Neural crest cell (in vitro differentiated cells): ENCODE results near the gene ARHGEF4. TPM values are rescaled to one million over a fixed set of nuclear protein-coding genes. Genes with fewer than 3 reads are reported as not detected.

Experiments used
- DNase-seq: peaks from one replicate; pipeline ENCODE4 v3.0.0; 2021; ENCODE audit warnings: low read depth, mixed read lengths, low spot score
- H3K27ac Mint-ChIP-seq: one replicate; pipeline ENCODE4 v1.8.0; 2021; ENCODE audit warnings: mild to moderate bottlenecking, mixed read lengths; ENCODE audit not compliant: unreplicated experiment
- H3K27me3 Mint-ChIP-seq: 2 replicates; pipeline ENCODE4 v1.8.0; 2021; ENCODE audit warnings: low read depth, mild to moderate bottlenecking, mixed read lengths
- H3K36me3 Mint-ChIP-seq: 2 replicates; pipeline ENCODE4 v1.8.0; 2021; ENCODE audit warnings: low read depth, mild to moderate bottlenecking, mixed read lengths
- H3K4me1 Mint-ChIP-seq: 2 replicates; pipeline ENCODE4 v1.8.0; 2021; ENCODE audit warnings: mixed read lengths
- H3K4me3 Mint-ChIP-seq: one replicate; pipeline ENCODE4 v1.8.0; 2021; ENCODE audit warnings: mild to moderate bottlenecking, mixed read lengths
- H3K9me3 Mint-ChIP-seq: 2 replicates; pipeline ENCODE4 v1.8.0; 2021; ENCODE audit warnings: mixed read lengths
- CTCF ChIP-seq: fragments of 200-600 bp; sonication (generic); conservative IDR thresholded peaks from 2 replicates; pipeline ENCODE4 v1.5.0; 2021; ENCODE audit warnings: antibody characterized with exemption, mild to moderate bottlenecking
- long read RNA-seq: library from polyadenylated mRNA; unstranded; transcript quantifications from one replicate; pipeline ENCODE4 v2.0.0, GENCODE V29; 2020
- total RNA-seq: library from RNA; stranded (reverse); gene quantifications from 2 replicates; pipeline ENCODE4 v1.2.1, GENCODE V29; 2021

Gene ARHGEF4
- 20.0 and 22.1 TPM in 2 replicates for total RNA-seq
- long read RNA-seq, partial matches to known transcripts: 2 of 3 reads
- long read RNA-seq, other reads (novel, unspliced or antisense): 1 of 3 reads

DNA sequence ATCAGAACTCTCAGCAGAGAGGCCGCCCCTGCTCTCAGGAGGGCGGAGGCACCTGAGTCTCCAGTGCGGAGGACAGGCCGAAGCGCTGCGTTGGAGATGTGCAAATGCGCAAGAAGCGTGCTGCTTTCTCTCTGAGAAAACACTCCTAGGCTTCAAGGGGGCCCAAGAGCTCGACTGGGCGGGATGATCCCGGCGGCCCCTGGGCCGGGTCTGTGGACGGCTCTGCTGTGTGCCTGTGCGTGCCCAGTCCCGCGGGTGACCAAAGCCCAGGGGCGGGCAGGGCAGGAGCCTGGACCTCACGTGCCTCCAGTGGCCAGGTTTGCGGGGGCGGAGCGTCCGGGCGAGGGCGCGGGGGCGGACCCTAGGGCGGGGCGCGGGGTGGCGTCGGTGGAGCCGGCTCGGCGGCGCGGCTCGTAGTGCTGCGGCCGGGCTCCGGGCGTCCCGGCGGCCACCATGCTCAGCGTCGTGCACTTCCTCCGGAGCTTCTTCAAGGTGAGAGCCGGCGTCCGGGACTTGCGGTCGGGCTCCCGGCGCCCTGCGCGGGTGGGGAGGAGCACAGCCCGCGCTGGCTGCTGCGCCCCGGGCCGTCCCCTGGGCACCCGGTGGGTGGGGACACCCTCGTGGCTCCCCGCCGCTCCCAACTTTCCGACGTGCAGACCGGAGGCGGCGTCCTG lies at the start of gene ARHGEF4:
TSS of gene ARHGEF4 (plus strand) at position 414 of the 674 bp plus-strand sequence. CDS start at position 454, 40 bp downstream.
- H3K27me3 Mint-ChIP-seq: peaks cover 42% of the 10 kb centered on the region
- peak; percentile 58 for DNase-seq
- peak within 1 kb of the TSS; percentile 57 for H3K4me3 Mint-ChIP-seq

GRCh38 chr2:130787841-130788240 lies 48.9 kb upstream of the ARHGEF4 start:
- no peaks in the 10 kb centered on the region for H3K4me1 Mint-ChIP-seq
- no peaks in the 10 kb centered on the region for H3K36me3 Mint-ChIP-seq
- DNase-seq: no peak

More for the DNA sequence above, at the start of gene ARHGEF4:
- peaks cover 23% of the 10 kb centered on the region for H3K4me1 Mint-ChIP-seq
- H3K9me3 Mint-ChIP-seq: no peaks in the 10 kb centered on the region
- no peak for TF ChIP-seq CTCF
- H3K27ac Mint-ChIP-seq: no peak within 1 kb of the TSS
- H3K36me3 Mint-ChIP-seq: no peaks in the 10 kb centered on the region

DNA sequence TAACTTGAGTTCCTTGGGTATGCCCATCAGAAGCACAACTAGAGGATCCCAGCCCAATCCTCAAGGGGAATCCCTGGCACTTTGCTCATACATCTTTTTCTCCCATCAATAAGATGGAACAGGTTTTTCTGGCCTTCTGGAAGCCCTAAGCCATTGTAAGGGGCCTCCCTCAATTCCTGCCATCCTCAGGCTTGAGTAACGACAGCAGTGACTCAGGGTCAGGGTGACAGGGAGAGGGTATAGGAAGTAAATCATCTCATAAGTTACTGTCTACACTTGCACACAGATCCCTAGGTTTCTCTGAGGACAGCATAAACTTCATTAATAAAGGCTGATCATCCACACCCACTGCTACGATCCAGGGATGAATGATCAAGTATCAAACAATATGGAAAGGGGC lies 46.4 kb upstream of the ARHGEF4 start:
- no peak for DNase-seq
- H3K36me3 Mint-ChIP-seq: no peaks in the 10 kb centered on the region
- TF ChIP-seq CTCF: no peak
- H3K27me3 Mint-ChIP-seq: peaks cover 5% of the 10 kb centered on the region
- H3K9me3 Mint-ChIP-seq: no peaks in the 10 kb centered on the region
- H3K4me3 Mint-ChIP-seq: no peak overlapping the region
- H3K27ac Mint-ChIP-seq: no peak overlapping the region
- H3K4me1 Mint-ChIP-seq: no peaks in the 10 kb centered on the region

More at GRCh38 chr2:130787841-130788240, 48.9 kb upstream of the ARHGEF4 start:
- no peaks in the 10 kb centered on the region for H3K9me3 Mint-ChIP-seq
- H3K4me3 Mint-ChIP-seq: no peak overlapping the region
- peaks cover 3% of the 10 kb centered on the region for H3K27me3 Mint-ChIP-seq
- H3K27ac Mint-ChIP-seq: no peak overlapping the region
- no peak for TF ChIP-seq CTCF

DNA sequence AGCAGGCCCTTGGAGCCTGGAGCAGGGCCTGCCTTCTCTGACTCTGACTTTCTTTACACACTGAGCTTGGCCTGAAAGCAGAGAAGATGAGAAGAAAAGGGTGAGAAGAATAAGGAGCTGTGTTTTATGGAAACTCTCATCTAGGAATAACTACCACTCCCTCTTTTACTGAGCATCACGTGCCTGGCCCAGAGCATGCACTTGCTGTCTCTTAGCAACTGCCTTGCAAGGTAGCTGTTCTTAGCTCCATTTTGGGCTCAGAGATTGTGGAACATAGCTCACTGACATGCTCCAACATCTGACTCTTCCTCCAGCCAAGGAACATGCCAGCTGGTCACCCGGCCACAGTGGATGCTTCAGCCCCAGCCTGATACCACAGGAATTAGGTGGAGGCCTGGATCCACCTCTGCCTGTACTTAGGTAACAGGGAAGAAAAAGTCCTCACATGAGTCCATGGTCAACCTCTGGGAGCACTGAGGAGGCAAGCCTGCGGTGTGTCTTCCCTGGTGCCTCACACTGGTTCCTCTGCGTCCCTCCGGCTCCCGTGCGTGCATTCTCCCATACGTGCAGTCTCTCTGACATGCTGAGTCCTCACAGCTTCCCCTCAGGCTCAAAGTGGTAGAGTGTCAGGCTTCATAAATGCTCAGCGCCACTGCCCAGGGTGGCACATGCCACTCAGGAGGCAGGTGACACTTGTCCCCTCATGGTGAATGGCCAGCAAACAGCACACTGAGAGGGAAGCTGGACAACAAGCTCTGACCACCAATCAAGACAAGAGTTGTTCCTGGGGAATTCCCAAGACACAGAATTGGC lies 45.7 kb upstream of the ARHGEF4 start:
- H3K9me3 Mint-ChIP-seq: no peaks in the 10 kb centered on the region
- peaks cover under 1% of the 10 kb centered on the region for H3K4me1 Mint-ChIP-seq
- TF ChIP-seq CTCF: no peak
- H3K4me3 Mint-ChIP-seq: no peak overlapping the region
- peaks cover 5% of the 10 kb centered on the region for H3K27me3 Mint-ChIP-seq
- no peaks in the 10 kb centered on the region for H3K36me3 Mint-ChIP-seq
- no peak overlapping the region for H3K27ac Mint-ChIP-seq
- no peak for DNase-seq

DNA sequence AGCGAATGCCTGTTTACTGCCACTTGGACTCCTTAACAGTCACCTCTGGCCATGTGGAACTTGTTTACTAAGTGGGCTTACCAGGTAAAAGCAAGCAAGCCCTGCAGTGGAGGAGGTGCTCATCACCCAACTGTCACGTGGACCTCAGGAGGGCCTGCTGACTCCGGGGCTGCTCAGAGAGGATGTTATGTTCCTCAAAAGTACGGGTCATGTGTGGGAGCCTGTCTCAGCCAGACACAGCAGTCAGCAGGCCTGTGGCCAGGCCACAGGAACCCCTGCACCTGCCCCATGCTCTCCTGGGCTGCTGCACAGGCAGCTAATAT lies 45.1 kb upstream of the ARHGEF4 start:
- no peaks in the 10 kb centered on the region for H3K9me3 Mint-ChIP-seq
- H3K27ac Mint-ChIP-seq: no peak overlapping the region
- H3K36me3 Mint-ChIP-seq: no peaks in the 10 kb centered on the region
- no peak for DNase-seq
- no peak overlapping the region for H3K4me3 Mint-ChIP-seq
- peaks cover 3% of the 10 kb centered on the region for H3K4me1 Mint-ChIP-seq
- H3K27me3 Mint-ChIP-seq: peaks cover 5% of the 10 kb centered on the region
- TF ChIP-seq CTCF: no peak
